OCI-LY3 (cell line): ENCODE data around the gene SLC4A8.

Experiments
- CTCF ChIP-seq: fragments of 200-600, 300-600 bp; sonication (generic); IDR thresholded peaks from 2 replicates; pipeline ENCODE4 v1.5.1; 2014; ENCODE audit warnings: antibody characterized with exemption, low read length, low read depth
- EZH2phosphoT487 ChIP-seq: fragments of 200-600 bp; shearing (Covaris generic); IDR thresholded peaks from 2 replicates; pipeline ENCODE4 v1.6.1; 2018; ENCODE audit warnings: antibody characterized with exemption, mixed run types, low read depth

GRCh38 chr12:51417826-51418225, 6.8 kb upstream of the SLC4A8 start:
- no peak for TF ChIP-seq CTCF
- TF ChIP-seq EZH2phosphoT487: no peak
